HG02943 (cell line): ENCODE measurements around the gene NFIB.

Source experiments
- ATAC-seq: cut with Tn5 transposase; IDR thresholded peaks from one replicate; pipeline ENCODE4 v1.9.1; 2021; ENCODE audit warnings: mild to moderate bottlenecking, low read depth, moderate library complexity; ENCODE audit not compliant: unreplicated experiment

NFIB gene

DNA sequence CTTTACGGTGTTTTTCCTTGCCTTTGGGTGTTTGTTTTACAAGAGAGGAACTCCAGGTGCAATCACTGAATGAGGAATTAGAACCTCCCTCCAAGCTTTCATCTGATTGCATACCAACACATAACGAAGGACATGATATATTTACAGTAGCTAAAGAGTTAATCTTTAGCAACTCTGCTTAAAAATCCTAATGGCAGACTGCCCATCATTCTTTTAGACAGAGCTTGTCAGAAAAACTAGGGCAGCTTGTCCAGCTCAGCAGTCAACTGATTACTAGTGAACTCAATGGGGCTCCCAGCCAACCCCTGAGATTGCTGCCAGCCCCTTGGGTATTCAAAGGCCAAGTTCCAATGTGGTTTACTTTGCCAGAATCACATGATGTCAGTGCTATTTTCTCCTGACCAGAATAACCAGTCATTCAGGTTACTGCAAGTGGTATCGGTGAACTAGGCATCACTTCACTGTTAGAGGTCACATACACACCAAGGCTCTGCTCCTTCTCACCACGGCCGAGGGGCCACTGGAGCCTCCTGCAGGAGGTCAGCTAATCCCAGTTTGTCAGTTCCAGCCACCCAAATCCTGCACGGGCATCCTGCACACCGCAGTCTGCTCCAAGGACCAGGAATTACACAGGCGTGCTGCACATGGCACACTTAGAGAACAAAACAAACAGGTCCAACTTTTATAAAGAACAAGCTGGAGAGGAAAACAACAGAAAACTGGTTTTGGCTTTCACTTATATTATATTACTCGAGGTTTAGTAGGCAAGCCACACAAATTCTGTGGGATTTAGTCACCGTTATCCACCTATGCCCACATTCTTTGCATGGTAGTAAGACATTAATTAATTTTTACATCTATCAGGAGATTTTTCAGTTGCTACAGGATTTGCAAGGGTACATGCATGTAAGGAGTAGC is 62.5 kb downstream of the NFIB start:
- no peak for ATAC-seq

DNA sequence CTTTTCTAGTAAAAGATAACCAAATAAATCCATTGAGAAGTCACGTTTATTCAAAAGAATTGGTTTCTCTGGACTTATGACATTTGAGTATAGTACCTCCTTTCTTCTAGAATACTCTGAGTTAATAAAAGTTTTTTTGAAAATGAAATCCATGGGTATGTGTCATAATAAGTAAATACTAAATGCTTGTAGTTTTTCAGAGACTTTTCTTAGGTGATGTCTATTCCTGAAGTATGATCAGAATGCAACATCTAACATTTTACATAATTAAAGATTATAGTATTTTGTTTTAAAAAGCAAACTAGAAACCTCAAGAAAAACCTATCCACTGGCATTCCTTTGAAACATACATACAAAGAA is 63.2 kb downstream of the NFIB start:
- no peak for ATAC-seq

DNA sequence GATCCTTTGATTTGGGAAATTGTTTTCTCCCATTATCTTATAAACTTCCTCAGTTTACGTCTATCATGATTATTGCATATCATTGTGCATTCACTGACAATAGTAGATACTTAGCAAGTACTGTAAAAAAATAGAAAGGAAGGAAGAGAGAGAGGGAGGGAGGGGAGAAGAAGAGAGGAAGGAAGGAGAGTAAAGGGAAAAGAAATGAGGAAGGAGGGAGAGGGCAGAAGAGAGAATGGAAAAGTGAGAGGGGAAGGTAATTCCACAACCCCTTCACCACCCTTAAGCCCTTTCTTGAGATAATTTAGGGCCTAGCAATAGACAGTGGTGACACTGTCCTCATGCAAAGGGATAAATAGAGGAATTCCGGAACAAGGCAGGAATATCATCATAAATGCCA is 64.4 kb downstream of the NFIB start:
- no peak for ATAC-seq

DNA sequence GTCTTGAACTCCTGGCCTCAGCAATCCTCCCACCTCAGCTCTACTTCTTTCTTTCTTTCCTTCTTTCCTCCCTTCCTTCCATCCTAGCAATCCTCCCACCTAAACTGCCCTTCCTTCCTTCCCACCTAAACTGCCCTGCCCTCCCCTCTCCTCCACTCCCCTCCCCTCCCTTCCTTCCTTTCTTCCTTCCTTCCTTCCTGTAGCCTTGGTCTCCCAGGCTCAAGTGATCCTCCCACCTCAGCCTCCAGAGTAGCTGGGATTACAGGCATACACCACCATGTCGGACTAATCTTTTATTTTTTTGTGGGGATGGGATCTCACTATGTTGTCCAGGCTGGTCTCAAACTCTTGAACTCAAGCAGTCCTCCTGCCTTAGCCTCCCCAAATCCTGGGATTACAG is 65.8 kb downstream of the NFIB start:
- no peak for ATAC-seq

DNA sequence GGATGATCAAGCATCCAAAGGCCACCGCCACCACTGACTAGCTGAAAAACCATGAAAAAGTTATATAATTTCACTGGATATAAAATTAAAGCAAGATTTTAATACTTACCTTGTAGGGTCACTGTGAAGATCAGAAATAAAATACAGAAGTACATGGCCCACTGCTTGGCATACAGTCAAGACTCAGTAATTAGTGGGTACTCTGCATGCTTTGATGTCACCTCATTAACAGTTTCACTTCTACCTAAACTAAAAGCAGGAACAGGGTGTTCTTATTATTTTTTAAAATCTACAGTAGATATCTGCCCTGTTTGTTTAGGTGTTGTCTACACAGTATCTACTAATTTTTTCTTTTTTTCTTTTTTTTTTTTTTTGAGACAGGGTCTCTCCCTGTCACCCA is 66.4 kb downstream of the NFIB start:
- no peak for ATAC-seq

DNA sequence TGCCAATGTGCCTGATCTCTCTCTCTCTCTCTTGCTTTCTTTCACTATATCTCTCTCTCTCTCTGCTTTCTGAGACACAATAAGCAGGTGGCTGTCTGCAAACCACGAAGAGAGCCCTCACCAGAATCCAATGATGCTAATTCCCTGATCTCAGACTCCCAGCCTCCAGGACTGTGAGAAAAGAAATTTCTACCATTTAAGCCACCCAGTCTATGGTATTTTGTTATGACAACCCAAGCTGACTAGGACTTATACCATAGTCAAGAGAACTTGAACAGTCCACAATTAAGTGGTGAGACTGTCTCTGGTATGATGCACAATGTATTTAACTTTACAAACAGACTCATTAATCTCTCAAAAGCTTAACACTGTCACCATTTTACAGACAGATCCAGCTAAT is 67.0 kb downstream of the NFIB start:
- no peak for ATAC-seq

DNA sequence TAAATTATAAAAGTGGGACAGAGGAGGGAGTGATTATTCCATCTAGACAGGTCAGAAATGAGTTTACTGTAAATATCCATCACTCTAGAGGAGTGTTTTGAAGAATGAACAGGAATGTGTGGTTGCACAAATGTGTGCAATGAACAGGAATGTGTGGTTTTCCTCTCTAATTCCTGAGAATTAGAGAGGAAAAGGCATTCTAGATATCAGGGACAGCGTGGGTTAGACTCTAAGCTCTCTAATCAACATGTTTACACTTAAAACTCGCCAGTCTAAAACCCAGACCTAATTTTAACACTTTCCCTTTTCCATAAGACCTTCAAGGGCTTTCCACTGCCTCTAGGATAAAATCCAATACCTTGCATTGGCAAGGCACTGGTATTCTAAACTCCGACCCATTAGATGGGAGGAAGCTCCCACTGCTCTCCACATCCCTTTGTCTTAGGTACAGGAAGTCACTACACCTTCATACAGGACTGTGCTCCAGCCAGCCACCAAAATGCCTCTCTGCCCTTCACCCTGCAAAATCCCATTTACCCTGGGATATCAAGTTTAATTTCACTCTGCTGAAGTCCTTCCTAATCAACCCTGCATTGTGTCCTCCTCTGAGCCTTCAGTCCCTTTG is 67.9 kb downstream of the NFIB start:
- ATAC-seq, result no peak

DNA sequence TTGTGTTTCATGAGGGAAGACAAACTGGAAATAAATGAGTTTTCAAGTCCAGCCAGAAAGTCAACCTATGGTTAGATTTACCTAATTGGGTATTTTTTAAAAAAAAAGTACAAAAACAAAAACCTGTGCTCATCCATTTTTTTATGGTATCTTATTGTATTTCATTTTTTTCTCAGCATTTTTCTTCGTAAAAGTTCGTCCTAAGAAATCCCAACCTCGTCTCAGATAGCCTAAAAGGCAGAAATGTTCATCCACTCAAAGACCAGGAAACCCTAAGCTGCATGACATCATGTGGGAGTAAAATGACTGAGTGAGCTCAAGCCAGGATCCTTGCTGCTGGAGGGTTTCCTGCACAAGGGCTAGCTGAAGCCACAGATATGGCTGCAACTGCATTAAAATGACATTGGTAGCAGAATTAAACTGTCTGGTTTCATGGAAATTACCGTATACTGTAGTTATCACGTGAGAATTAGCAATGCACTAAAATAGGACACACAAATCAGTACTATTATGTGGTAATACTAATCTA is 70.4 kb downstream of the NFIB start:
- ATAC-seq, result no peak

DNA sequence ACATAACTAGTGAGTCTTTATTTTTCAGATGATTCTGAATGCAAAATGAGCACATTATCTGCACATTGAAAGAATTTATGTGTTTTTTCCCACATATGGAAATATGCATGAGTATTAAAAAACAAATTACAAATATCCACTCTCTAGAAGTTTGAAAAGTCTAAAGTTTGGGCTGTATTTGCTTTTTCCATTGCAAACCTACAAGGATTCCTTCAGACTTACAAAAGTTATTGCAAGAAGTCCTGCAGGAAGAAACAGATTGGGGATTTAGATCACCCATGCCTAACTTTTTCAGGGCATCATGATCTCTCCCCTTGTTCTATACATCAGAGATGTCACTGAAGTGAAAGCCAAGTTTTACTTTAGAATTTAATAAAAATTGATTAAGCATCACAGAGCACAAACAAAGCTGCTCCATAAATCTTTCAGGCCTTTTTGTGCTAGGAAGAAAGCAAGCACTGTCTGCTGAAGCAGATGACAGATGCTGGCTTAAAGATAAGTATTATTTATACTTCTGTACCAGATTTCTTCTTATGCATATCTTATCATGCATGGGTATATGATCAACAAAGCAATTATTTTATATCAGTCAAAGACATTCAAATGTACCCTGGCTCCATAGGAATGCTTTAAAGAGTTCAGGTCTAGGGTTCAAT is 71.7 kb downstream of the NFIB start:
- no peak for ATAC-seq

DNA sequence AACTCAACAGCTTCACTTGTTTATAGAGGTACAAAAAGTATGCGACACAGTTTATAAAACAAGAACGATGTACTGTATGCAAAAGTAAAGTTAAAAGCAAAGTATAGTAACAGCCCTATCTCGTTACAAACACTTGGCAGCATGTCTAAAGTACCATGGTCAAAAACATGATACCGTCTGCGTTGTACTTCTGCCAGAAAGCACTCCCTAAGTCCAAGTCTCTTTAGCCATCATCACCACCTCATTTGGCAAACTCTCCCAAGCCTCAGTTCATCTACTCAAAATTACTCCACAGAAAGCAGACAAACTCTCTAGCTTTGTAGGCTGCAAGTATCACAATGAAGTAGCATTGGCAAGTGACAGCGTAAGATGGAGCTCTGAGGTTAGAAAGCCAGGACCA is 73.4 kb downstream of the NFIB start:
- ATAC-seq, result no peak

DNA sequence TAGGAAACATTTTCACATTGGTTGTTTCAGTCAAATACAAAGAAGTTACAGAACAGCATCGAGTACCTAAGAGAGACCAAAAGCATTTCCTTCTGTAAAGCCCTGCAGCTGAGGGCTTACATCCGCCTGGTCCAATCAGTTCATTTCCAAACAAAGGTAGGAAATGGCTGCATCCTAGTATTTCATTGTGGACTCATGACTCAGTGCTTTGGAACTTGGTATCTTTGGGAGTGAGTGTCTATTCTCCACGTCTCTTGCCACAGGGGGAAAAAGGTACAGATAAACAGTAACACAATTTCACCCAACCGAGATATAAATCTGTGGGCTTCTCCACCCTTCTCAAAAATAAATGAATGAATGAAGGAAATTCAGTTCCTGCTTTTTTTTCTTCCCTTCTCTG is 75.4 kb downstream of the NFIB start:
- no peak for ATAC-seq

DNA sequence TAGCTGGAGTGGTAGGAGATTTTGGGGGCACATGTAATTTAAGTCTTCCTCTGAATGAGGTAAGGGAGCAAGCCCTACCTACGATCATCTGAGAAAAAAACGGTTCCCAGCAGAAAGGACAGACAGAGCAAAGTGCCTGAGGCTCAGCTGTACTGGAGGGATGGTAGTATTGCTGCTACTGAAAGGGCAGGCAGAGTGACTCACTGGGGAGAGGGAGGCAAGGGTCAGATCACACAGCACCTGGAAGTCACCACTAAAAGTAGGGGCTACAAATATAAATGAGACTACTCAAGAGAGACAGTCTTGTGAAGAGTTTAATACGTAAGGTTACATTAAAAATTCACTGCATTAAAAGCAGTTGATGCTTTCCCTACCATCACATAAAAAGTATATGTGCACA is 75.9 kb downstream of the NFIB start:
- ATAC-seq, result no peak

DNA sequence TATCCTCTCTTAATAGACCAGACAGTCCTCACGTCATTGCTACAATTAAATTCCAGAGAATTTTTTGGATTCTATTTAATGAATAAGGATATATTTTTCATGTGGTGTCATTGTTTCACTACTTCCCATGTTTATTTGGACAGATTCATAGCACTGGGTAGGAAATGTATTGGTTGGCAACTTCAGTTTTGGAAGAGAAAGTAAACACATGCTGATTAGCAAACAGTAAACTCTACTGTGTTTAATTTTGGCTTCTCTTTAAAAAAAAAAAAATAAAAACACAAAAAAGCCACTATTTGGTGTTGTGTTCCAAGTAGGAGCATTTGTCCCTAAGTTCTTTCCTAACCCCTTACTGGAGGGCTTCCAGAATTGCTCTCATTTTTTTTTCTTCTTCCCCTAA is 77.3 kb downstream of the NFIB start:
- no peak for ATAC-seq

DNA sequence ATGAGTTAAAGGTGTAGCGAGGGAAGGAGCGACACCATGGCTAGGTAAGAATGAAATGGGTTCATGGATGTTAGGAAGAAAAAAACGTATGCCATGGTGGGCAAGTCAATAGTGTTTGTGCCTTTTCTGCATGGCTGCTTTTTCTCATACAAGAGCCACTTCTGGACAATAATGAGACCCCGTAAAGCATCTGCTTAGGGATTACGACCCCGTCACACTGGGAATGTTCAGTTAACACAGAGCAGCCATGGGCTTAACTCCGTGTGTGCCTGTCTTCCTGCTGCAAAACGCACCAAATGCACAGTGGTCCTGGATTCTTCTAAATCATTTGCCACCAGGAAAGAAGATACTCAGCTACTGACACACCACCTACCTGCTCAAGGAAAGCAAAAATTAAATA is 81.8 kb downstream of the NFIB start:
- ATAC-seq, result no peak

DNA sequence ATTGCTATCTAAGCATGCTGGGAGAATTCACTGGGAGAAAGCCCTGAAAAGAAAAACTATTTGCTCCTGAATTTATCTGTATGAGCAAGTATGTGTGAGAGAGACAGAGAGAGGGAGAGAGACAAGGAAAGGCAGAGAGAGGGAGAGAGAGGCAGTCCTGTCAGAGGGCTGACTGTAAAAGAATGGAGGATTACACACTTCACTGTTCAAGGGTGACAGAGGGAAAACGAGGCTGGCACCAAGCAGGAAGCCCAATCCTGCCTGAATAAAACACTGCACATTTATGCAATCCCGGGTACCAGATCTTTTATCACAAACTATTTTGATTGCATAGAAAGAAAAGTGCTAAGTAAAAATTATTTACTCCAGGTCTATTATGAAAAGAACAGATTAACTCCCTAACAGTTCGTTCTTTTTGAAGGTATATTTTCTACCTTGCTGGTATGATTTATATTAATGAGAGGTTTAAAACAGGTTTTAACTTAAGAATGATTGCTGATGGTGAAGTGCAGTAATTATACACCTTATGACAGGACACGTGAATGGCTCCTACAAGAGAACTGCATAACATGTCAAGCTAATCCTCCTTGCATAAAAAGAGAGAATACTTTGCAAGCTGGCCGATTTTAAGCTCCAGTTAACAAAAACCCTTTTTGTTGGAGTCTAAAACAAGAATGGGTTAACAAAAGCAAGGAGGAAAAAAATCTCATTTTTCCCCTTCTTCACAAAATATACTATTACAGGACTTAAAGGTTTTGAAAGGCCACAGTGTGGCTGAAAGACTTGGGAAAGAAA is 82.5 kb downstream of the NFIB start:
- ATAC-seq, result no peak

DNA sequence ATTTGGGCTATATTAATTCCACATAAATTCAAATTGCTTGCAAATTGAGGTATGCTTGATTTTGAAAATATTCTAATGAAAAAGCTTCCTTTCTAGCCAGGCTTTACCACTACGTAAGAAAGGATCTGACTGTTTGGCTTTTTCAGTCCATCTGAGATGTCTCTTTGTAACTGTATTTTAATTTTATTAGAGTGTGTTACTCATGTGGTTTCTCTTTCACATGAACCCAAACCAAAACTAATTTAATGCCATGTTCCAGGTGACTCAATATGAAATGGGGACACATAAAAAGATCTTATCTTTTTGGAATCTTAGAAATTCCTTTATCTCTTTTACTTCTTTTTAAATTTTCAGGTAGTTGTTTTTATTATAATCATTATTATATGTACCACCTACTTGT is 85.3 kb downstream of the NFIB start:
- no peak for ATAC-seq

DNA sequence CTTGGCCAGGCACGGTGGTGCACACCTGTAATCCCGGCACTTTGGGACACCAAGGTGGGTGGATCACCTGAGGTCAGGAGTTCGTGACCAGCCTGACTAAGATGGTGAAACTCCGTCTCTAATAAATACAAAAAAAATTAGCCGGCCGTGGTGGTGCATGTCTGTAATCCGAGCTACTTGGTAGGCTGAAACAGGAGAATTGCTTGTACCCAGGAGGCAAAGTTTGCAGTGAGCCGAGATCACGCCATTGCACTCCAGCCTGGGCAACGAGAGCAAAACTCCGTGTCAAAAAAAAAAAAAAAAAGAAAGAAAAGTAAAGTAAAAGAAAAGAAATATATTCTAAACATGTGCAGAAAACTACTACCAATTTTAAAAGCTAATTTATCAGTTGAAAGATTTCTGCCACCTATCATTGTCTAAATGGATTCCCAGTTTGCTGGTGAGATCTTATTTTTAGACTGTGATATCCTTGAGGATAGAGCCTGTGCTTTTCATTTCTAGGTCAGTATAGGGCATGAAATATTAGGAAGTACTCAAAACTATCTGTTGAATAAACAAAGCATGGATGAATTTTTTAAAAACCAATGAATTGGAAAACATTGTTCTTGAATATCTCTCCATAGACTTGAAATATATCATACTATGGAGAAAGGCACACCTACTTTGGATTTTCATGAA is 86.9 kb downstream of the NFIB start:
- no peak for ATAC-seq

DNA sequence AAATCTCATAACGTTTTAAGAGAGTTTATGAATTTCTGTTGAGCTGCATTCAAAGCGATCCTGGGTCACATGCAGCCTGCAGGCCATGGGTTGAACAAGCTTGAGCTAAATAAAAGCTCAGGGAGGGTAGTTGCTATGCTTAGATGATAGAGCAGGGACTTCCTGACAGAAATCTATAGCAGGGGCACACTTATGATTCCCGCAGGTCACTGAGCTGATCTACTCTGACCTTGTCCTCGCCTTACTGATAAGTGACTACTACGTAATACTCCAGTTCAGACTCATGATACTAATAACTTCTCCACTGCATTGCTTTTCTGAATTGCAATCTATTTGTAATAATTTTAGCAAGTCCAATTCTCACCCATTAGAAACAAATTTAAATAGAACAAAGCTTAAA is 90.9 kb downstream of the NFIB start:
- ATAC-seq, result no peak

DNA sequence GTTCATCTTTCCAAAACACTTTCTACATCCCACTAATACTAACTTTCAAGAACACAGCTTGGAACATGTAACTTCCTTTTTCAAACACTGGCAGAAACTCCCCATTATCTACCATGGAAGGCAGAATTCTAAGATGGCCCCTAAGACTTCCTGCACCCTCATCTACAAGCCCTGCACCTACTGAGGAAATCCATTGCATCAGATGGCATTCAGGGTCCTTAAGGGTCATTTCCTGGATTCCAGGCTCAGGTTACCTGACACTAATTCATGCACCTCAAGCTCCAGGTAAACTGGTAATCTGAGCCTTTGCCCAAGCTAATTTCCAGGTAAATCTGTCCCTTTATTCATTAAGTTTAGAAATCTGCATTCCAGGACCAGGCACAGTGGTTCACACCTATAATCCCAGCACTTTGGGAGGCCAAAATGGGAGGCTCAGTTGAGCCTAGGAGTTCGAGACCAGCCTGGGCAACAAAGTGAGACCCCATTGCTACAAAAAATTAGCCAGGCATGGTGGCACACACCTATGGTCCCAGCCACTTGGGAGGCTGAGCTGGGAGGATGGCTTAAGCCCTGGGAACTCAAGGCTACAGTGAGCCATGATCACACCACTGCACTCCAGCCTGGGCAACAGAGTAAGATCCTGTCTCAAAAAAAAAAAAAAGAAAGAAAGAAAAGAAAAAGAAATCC is 91.6 kb downstream of the NFIB start:
- no peak for ATAC-seq

DNA sequence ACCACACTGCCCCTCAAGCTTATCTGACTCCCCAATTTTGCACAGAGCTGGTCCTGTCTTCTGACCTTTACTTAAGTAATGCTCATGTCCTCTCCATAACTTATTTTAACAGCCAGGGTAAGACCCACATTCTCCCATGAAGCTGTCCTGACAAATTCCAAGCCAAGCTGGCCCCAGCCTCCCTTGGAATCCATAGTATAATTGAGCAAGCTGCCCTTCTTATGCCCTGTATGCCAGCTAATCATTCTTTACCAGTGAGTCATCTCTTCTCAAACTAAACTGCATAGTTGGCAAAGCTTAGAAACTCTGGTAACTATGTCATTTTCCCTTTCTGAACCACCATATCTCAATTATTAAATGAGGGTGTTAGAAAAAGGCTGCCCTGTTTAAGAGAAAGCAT is 92.4 kb downstream of the NFIB start:
- no peak for ATAC-seq
